A204.1 (cell line): ENCODE results near the gene KIAA0825.

ENCODE experiments used
- FAIRE-seq: peaks from 2 replicates; lab custom pipeline; 2012; peaks lifted over from hg19 to GRCh38; lab: Jason Lieb, UNC

The KIAA0825 gene

GRCh38 chr5:94308442-94308841 lies 310.0 kb downstream of the KIAA0825 start:
- no peak for FAIRE-seq

GRCh38 chr5:94304146-94304545 lies 314.3 kb downstream of the KIAA0825 start:
- FAIRE-seq = no peak

GRCh38 chr5:94288937-94289336 lies 329.5 kb downstream of the KIAA0825 start:
- no peak for FAIRE-seq

GRCh38 chr5:94285984-94286383 lies 332.4 kb downstream of the KIAA0825 start:
- no peak for FAIRE-seq

GRCh38 chr5:94283093-94283492 lies 335.3 kb downstream of the KIAA0825 start:
- FAIRE-seq = no peak

- no peak for FAIRE-seq
Observed at GRCh38 chr5:94281236-94281801, 337.1 kb downstream of the KIAA0825 start.

GRCh38 chr5:94276751-94277150 lies 341.7 kb downstream of the KIAA0825 start:
- no peak for FAIRE-seq

- no peak for FAIRE-seq
Observed at GRCh38 chr5:94276048-94276447, 342.4 kb downstream of the KIAA0825 start.

GRCh38 chr5:94274707-94275106 lies 343.7 kb downstream of the KIAA0825 start:
- FAIRE-seq = no peak

GRCh38 chr5:94268226-94268625 lies 350.2 kb downstream of the KIAA0825 start:
- FAIRE-seq = no peak

GRCh38 chr5:94267350-94267899 lies 351.0 kb downstream of the KIAA0825 start:
- no peak for FAIRE-seq

GRCh38 chr5:94266170-94266569 lies 352.2 kb downstream of the KIAA0825 start:
- no peak for FAIRE-seq

- FAIRE-seq = no peak
Observed at GRCh38 chr5:94263068-94263467, 355.3 kb downstream of the KIAA0825 start.

GRCh38 chr5:94260096-94260495 lies 358.3 kb downstream of the KIAA0825 start:
- FAIRE-seq = no peak

- no peak for FAIRE-seq
Observed at GRCh38 chr5:94254214-94254613, 364.2 kb downstream of the KIAA0825 start.

- no peak for FAIRE-seq
Observed at GRCh38 chr5:94250985-94251384, 367.4 kb downstream of the KIAA0825 start.

- no peak for FAIRE-seq
Observed at GRCh38 chr5:94249430-94249829, 369.0 kb downstream of the KIAA0825 start.

GRCh38 chr5:94248175-94248875 lies 370.1 kb downstream of the KIAA0825 start:
- FAIRE-seq = no peak

GRCh38 chr5:94245608-94246007 lies 372.8 kb downstream of the KIAA0825 start:
- no peak for FAIRE-seq

GRCh38 chr5:94244921-94245320 lies 373.5 kb downstream of the KIAA0825 start:
- no peak for FAIRE-seq

- no peak for FAIRE-seq
Observed at GRCh38 chr5:94243612-94244011, 374.8 kb downstream of the KIAA0825 start.

- FAIRE-seq = no peak
Observed at GRCh38 chr5:94240993-94241651, 377.3 kb downstream of the KIAA0825 start.

GRCh38 chr5:94240596-94240992 lies 377.8 kb downstream of the KIAA0825 start:
- no peak for FAIRE-seq
